ENCODE measurements around the gene ALDH1A3.

DNA sequence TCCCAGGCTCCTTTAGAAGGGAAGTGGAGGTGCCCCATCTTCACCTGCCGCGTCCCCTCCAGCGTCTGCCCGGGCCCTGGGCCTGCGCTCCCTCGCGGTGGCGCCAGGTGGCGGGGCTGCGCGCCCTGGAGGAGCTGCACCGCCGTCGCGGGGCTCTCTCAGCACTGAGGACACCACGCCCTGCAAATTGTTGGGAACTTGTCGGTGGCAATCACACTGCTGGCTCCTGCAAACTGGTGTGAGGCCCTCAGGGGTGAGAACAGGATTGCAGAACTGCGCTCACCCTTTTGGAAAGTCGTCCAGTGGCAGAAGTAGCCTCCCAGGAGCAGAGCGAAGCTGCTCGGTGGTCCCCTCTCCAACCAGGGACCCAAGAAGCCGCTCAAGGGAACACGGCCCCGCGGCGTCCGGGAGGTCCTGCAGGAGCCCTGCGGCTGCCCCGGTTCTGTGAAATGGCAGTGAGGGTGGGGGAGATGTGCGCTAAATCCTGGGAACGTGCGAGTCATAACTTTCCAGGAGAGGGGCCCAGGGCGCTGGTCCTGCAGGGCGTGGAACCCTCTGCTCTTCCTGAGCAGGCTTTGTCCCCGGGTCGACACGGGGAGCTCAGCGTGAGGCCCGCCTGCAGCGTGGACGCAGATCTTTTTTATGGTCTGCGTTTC lies 38.5 kb downstream of the ALDH1A3 start:
- TF ChIP-seq, protein P1, sequence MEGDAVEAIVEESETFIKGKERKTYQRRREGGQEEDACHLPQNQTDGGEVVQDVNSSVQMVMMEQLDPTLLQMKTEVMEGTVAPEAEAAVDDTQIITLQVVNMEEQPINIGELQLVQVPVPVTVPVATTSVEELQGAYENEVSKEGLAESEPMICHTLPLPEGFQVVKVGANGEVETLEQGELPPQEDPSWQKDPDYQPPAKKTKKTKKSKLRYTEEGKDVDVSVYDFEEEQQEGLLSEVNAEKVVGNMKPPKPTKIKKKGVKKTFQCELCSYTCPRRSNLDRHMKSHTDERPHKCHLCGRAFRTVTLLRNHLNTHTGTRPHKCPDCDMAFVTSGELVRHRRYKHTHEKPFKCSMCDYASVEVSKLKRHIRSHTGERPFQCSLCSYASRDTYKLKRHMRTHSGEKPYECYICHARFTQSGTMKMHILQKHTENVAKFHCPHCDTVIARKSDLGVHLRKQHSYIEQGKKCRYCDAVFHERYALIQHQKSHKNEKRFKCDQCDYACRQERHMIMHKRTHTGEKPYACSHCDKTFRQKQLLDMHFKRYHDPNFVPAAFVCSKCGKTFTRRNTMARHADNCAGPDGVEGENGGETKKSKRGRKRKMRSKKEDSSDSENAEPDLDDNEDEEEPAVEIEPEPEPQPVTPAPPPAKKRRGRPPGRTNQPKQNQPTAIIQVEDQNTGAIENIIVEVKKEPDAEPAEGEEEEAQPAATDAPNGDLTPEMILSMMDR (IDR thresholded peaks at IDR 0.05): peak; percentile 96
- TF ChIP-seq EZH2 (IDR thresholded peaks at IDR 0.05; ENCODE audit: borderline replicate concordance, insufficient read depth, low read depth, low read length, poor library complexity, severe bottlenecking): no peak

All from B cell (primary cell).